ENCODE results near the gene LSM14A. TPM values are rescaled to one million over a fixed set of nuclear protein-coding genes. Genes with fewer than 3 reads are reported as not detected.

Gene LSM14A
- total and polyA plus RNA-seq, 2 of the 13 experiments (the other 11 are each of a cell fraction or from before 2014, with no cell fraction given) = 77.0 to 83.6 TPM

DNA sequence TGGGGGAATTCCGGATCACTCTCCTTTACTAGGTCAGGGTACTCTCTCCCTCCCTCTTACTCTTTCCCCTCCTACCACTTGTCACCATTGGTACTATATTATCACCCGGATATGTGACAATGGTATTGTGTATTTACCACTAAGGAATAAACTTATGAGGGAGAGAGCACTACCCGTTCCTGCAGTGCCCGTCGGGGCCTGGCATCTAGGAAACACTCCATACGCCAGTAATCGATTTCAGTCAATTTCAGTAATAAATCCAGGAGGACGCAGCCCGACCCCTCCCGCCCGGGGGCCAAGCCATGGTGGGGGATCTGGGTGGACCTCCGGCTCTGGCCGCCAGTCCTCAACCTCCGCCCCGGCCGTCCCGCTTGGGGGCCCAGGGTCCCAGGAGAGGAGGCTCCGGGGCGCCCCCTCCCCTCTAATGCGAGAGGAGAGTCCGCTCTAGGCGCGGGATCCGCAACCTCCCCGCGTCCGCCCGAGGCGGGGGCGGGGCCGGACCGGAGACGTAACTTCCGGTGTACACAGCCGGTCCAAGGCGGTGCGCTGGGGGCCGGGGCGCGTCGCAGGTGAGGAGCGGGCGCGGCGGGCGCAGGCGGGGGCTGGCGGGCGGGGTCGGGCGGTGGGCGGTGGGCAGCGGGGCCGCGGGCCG is 81.9 kb downstream of the LSM14A start, which contains the start of gene GARRE1 (continued):
- TF ChIP-seq, protein P1, sequence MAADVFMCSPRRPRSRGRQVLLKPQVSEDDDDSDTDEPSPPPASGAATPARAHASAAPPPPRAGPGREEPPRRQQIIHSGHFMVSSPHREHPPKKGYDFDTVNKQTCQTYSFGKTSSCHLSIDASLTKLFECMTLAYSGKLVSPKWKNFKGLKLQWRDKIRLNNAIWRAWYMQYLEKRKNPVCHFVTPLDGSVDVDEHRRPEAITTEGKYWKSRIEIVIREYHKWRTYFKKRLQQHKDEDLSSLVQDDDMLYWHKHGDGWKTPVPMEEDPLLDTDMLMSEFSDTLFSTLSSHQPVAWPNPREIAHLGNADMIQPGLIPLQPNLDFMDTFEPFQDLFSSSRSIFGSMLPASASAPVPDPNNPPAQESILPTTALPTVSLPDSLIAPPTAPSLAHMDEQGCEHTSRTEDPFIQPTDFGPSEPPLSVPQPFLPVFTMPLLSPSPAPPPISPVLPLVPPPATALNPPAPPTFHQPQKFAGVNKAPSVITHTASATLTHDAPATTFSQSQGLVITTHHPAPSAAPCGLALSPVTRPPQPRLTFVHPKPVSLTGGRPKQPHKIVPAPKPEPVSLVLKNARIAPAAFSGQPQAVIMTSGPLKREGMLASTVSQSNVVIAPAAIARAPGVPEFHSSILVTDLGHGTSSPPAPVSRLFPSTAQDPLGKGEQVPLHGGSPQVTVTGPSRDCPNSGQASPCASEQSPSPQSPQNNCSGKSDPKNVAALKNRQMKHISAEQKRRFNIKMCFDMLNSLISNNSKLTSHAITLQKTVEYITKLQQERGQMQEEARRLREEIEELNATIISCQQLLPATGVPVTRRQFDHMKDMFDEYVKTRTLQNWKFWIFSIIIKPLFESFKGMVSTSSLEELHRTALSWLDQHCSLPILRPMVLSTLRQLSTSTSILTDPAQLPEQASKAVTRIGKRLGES (CRISPR knock-in tag; IDR thresholded peaks at IDR 0.05; ENCODE audit: borderline replicate concordance) = no peak
- TF ChIP-seq ZNF788 (CRISPR knock-in tag; IDR thresholded peaks at IDR 0.05; ENCODE audit: borderline replicate concordance) (no peak), ATF1 (CRISPR knock-in tag; IDR thresholded peaks at IDR 0.05) (no peak), FOXA3 (CRISPR knock-in tag; IDR thresholded peaks at IDR 0.05) (peak; percentile 65), GTF3A (CRISPR knock-in tag; conservative IDR thresholded peaks at IDR 0.05) (no peak), ZBTB8A (CRISPR knock-in tag; IDR thresholded peaks at IDR 0.05; ENCODE audit: borderline replicate concordance, low read depth) (no peak), FOXM1 (CRISPR knock-in tag; IDR thresholded peaks at IDR 0.05) (no peak), EP300 (IDR thresholded peaks at IDR 0.05; ENCODE audit: low read depth in 2 of 2, low read length in 2 of 2) (no peak), EP300 (CRISPR knock-in tag; IDR thresholded peaks at IDR 0.05; ENCODE audit: borderline replicate concordance) (no peak), ZNF569 (CRISPR knock-in tag; IDR thresholded peaks at IDR 0.05; ENCODE audit: borderline replicate concordance) (no peak), ZNF441 (CRISPR knock-in tag; IDR thresholded peaks at IDR 0.05; ENCODE audit: borderline replicate concordance) (peak; percentile 85; the same call in 1 of the 2 replicates), HOXA5 (CRISPR knock-in tag; IDR thresholded peaks at IDR 0.05) (peak; percentile 76), MYC (CRISPR knock-in tag; IDR thresholded peaks at IDR 0.05; ENCODE audit: borderline replicate concordance) (peak; percentile 47; the same call in 1 of the 2 replicates), HDAC1 (CRISPR knock-in tag; IDR thresholded peaks at IDR 0.05) (peak; percentile 52; the same call in 1 of the 2 replicates), MEIS1 (CRISPR knock-in tag; IDR thresholded peaks at IDR 0.05; ENCODE audit: borderline replicate concordance) (no peak)
- TF ChIP-seq, protein P2, sequence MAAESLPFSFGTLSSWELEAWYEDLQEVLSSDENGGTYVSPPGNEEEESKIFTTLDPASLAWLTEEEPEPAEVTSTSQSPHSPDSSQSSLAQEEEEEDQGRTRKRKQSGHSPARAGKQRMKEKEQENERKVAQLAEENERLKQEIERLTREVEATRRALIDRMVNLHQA (CRISPR knock-in tag; IDR thresholded peaks at IDR 0.05) = no peak
- TF ChIP-seq, protein P3, sequence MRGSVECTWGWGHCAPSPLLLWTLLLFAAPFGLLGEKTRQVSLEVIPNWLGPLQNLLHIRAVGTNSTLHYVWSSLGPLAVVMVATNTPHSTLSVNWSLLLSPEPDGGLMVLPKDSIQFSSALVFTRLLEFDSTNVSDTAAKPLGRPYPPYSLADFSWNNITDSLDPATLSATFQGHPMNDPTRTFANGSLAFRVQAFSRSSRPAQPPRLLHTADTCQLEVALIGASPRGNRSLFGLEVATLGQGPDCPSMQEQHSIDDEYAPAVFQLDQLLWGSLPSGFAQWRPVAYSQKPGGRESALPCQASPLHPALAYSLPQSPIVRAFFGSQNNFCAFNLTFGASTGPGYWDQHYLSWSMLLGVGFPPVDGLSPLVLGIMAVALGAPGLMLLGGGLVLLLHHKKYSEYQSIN (CRISPR knock-in tag; IDR thresholded peaks at IDR 0.05; ENCODE audit: borderline replicate concordance) = no peak
- TF ChIP-seq, protein P4, sequence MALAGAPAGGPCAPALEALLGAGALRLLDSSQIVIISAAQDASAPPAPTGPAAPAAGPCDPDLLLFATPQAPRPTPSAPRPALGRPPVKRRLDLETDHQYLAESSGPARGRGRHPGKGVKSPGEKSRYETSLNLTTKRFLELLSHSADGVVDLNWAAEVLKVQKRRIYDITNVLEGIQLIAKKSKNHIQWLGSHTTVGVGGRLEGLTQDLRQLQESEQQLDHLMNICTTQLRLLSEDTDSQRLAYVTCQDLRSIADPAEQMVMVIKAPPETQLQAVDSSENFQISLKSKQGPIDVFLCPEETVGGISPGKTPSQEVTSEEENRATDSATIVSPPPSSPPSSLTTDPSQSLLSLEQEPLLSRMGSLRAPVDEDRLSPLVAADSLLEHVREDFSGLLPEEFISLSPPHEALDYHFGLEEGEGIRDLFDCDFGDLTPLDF (CRISPR knock-in tag; IDR thresholded peaks at IDR 0.05) = peak; percentile 36; the same call in 1 of the 2 replicates
- TF ChIP-seq, protein P5, sequence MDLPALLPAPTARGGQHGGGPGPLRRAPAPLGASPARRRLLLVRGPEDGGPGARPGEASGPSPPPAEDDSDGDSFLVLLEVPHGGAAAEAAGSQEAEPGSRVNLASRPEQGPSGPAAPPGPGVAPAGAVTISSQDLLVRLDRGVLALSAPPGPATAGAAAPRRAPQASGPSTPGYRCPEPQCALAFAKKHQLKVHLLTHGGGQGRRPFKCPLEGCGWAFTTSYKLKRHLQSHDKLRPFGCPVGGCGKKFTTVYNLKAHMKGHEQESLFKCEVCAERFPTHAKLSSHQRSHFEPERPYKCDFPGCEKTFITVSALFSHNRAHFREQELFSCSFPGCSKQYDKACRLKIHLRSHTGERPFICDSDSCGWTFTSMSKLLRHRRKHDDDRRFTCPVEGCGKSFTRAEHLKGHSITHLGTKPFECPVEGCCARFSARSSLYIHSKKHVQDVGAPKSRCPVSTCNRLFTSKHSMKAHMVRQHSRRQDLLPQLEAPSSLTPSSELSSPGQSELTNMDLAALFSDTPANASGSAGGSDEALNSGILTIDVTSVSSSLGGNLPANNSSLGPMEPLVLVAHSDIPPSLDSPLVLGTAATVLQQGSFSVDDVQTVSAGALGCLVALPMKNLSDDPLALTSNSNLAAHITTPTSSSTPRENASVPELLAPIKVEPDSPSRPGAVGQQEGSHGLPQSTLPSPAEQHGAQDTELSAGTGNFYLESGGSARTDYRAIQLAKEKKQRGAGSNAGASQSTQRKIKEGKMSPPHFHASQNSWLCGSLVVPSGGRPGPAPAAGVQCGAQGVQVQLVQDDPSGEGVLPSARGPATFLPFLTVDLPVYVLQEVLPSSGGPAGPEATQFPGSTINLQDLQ (CRISPR knock-in tag; IDR thresholded peaks at IDR 0.05) = no peak
